Effector memory CD8-positive, alpha-beta T cell (primary cell): Measurements from ENCODE around the gene EIF4G3.
"Not testable (repeated sequence)": the region's sequence is repeated elsewhere in the genome, so short reads cannot be mapped to it uniquely, and the experiment has no call there.

ENCODE experiments used
- ATAC-seq: fragments of 150-1000 bp; cut with Tn5 transposase; replicated peaks from 2 replicates; pipeline ENCODE4 v1.10.0; 2021; ENCODE audit warnings: mild to moderate bottlenecking, moderate library complexity
- DNase-seq, 3 experiments: peaks; one replicate each; pipeline ENCODE4 v3.0.0; 2021
- H3K27ac Mint-ChIP-seq, 2 donors: one replicate each; pipeline ENCODE4 v1.8.0; 2022; ENCODE audit warnings: mild to moderate bottlenecking in 2 of 2, mixed read lengths in 2 of 2, moderate library complexity in 2 of 2
- H3K27me3 Mint-ChIP-seq, 2 donors: one replicate each; pipeline ENCODE4 v1.8.0; 2022; ENCODE audit warnings: mixed read lengths in 2 of 2
- H3K36me3 Mint-ChIP-seq: one replicate; pipeline ENCODE4 v1.8.0; 2022; ENCODE audit warnings: mild to moderate bottlenecking, moderate library complexity, mixed read lengths; ENCODE audit not compliant: insufficient read depth
- H3K4me1 Mint-ChIP-seq, 2 donors: one replicate each; pipeline ENCODE4 v1.8.0; 2022; ENCODE audit warnings: low read depth in 2 of 2, mixed read lengths in 2 of 2
- H3K4me3 Mint-ChIP-seq, 2 donors: one replicate each; pipeline ENCODE4 v1.8.0; 2022; ENCODE audit warnings: mild to moderate bottlenecking in 2 of 2, mixed read lengths in 2 of 2, moderate library complexity in 2 of 2
- H3K9me3 Mint-ChIP-seq, 2 donors: one replicate each; pipeline ENCODE4 v1.8.0; 2022; ENCODE audit warnings: mixed read lengths in 2 of 2

The EIF4G3 gene

GRCh38 chr1:21100481-21100921, 76.2 kb downstream of the EIF4G3 start:
- Mint-ChIP-seq H3K27ac (no peak overlapping the region), H3K4me1 (peaks cover 0 to 11% of the 10 kb centered on the region in 2 donors), H3K36me3 (peaks cover 4% of the 10 kb centered on the region), H3K4me3 (no peak overlapping the region), H3K27me3 (no peaks in the 10 kb centered on the region), H3K9me3 (no peaks in the 10 kb centered on the region)
- ATAC-seq (no peak), DNase-seq (no peak)

GRCh38 chr1:21099869-21100131, 76.9 kb downstream of the EIF4G3 start:
- ATAC-seq (no peak), DNase-seq (no peak)
- Mint-ChIP-seq H3K27ac (no peak overlapping the region), H3K9me3 (no peaks in the 10 kb centered on the region), H3K27me3 (no peaks in the 10 kb centered on the region), H3K4me1 (peaks cover 0 to 11% of the 10 kb centered on the region in 2 donors), H3K36me3 (peaks cover 1% of the 10 kb centered on the region), H3K4me3 (no peak overlapping the region)

DNA sequence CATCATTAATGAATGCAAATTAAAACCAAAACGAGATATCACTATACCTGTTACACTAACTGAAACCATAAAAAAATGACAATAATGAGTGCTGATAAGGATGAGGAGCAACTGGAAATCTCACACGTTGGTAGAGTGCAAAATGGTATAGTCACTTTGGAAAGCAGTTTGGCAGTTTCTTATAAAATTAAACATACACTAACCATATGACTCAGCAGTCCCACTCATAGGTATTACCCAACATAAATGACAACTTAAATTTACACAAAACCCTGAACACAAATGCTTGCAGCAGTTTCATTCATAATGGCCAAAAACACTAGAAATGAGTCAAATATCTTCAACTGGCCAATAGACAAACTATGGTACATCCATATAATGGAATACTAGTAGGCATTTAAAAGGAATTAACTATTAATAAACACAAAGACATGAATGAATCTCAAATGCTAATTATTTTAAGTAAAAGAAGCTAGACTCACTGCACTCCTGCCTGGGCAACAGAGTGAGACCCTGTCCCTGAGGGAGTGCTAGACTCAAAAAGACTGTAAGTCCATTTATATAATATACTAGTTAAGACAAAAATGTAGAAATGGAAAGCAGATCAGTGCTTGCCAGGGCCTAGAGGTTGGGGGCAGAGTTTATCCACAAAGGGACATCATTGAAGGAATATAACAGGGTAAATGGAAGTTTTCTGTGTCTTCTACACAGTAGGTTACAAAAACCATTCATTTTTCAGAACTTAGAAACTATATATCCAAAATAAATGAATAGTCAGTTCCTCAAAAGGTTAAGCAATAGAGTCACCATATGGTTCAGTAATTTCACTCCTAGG, 77.4 kb downstream of the EIF4G3 start:
- peaks cover 0 to 11% of the 10 kb centered on the region in 2 donors for H3K4me1 Mint-ChIP-seq
- ATAC-seq (no peak), DNase-seq (no peak)
- H3K36me3 Mint-ChIP-seq, result peaks cover 2% of the 10 kb centered on the region
- H3K9me3 Mint-ChIP-seq, result no peaks in the 10 kb centered on the region
- H3K4me3 Mint-ChIP-seq, result no peak overlapping the region
- H3K27me3 Mint-ChIP-seq, result no peaks in the 10 kb centered on the region
- H3K27ac Mint-ChIP-seq, result peak overlapping the region in 1 of 2 donors; percentile 74

DNA sequence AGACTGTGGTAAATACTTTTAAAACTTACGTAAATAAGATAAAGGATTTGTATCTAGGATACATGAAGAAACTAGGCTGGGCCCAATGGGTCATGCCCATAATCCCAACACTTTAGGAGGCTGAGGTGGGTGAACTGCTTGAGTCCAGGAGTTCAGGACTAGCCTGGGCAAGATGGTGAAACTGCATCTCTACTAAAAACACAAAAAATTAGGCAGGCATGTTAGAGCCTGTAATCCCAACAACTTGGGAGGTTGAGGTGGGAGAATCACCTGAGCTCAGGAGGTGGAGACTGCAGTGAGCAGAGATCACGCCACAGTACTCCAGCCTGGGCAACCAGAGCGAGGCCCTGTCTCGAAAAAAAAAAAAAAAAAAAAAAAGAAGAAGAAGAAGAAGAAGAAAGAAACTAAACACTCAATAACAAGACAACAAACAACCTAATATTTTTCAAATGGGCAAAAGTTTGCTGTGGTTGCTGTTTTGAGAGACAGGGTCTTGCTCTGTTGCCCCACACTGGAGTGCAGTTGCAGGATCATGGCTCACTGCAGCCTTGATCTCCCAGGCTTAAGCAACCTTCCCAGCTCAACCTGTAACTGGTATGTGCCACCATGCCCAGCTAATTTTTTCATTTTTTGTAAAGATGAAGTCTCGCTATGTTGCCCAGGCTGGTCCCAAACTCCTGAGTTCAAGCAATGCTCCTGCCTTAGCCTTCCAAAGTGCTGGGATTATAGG, 78.3 kb downstream of the EIF4G3 start:
- peaks cover 2% of the 10 kb centered on the region for H3K36me3 Mint-ChIP-seq
- ATAC-seq (no peak), DNase-seq (no peak)
- H3K27me3 Mint-ChIP-seq, result no peaks in the 10 kb centered on the region
- H3K4me3 Mint-ChIP-seq, result no peak overlapping the region
- H3K9me3 Mint-ChIP-seq, result no peaks in the 10 kb centered on the region
- peaks cover 0 to 11% of the 10 kb centered on the region in 2 donors for H3K4me1 Mint-ChIP-seq
- peak overlapping the region in 1 of 2 donors; percentile 74 for H3K27ac Mint-ChIP-seq

DNA sequence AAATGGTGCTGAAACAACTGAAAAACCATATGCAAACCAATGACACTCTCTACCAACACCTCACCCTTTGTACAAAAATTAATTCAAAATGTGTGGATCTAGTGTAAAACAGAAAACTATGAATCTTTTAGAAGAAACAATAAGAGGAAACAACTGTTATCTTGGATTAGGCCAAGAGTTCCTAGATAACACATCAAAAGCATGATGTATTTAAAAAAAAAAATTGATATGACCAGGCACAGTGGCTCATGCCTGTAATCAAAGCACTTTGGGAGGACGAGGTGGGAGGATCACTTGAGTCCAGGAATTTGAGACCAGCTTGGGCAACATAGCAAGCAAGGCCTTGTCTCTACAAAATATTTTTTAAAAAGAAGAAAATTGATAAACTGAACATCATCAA, 79.0 kb downstream of the EIF4G3 start:
- peaks cover 0 to 11% of the 10 kb centered on the region in 2 donors for H3K4me1 Mint-ChIP-seq
- DNase-seq (no peak), ATAC-seq (no peak)
- H3K4me3 Mint-ChIP-seq, result no peak overlapping the region
- no peak overlapping the region for H3K27ac Mint-ChIP-seq
- H3K36me3 Mint-ChIP-seq, result peaks cover 2% of the 10 kb centered on the region
- H3K27me3 Mint-ChIP-seq, result no peaks in the 10 kb centered on the region
- H3K9me3 Mint-ChIP-seq, result no peaks in the 10 kb centered on the region

- DNase-seq, result no peak
- ATAC-seq, result no peak
- H3K27ac Mint-ChIP-seq, result no peak overlapping the region
- H3K4me3 Mint-ChIP-seq, result no peak overlapping the region
- H3K9me3 Mint-ChIP-seq, result no peaks in the 10 kb centered on the region
- no peaks in the 10 kb centered on the region for H3K27me3 Mint-ChIP-seq
- peaks cover 2% of the 10 kb centered on the region for H3K36me3 Mint-ChIP-seq
- peaks cover 0 to 16% of the 10 kb centered on the region in 2 donors for H3K4me1 Mint-ChIP-seq
Observed at GRCh38 chr1:21095976-21096375, 80.7 kb downstream of the EIF4G3 start.

GRCh38 chr1:21094282-21094681, 82.4 kb downstream of the EIF4G3 start:
- not testable (repeated sequence) for DNase-seq, H3K9me3 Mint-ChIP-seq, H3K4me3 Mint-ChIP-seq, H3K27ac Mint-ChIP-seq, H3K27me3 Mint-ChIP-seq, H3K36me3 Mint-ChIP-seq, ATAC-seq
- peaks cover 3 to 16% of the 10 kb centered on the region in 2 donors for H3K4me1 Mint-ChIP-seq

- not testable (repeated sequence) for H3K4me3 Mint-ChIP-seq, ATAC-seq, DNase-seq, H3K27ac Mint-ChIP-seq, H3K9me3 Mint-ChIP-seq, H3K27me3 Mint-ChIP-seq, H3K36me3 Mint-ChIP-seq
- H3K4me1 Mint-ChIP-seq, result peaks cover 3 to 10% of the 10 kb centered on the region in 2 donors
Observed at GRCh38 chr1:21093271-21093958, 83.3 kb downstream of the EIF4G3 start.

DNA sequence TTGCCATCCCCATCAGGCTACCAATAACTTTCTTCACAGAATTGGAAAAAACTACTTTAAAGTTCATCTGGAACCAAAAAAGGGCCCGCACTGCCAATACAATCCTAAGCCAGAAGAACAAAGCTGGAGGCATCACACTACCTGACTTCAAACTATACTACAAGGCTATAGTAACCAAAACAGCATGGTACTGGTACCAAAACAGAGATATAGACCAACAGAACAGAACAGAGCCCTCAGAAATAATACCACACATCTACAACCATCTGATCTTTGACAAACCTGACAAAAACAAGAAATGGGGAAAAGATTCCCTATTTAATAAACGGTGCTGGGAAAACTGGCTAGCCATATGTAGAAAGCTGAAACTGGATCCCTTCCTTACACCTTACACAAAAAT, 84.2 kb downstream of the EIF4G3 start:
- peaks cover 3 to 10% of the 10 kb centered on the region in 2 donors for H3K4me1 Mint-ChIP-seq
- DNase-seq, H3K27me3 Mint-ChIP-seq, H3K36me3 Mint-ChIP-seq, H3K4me3 Mint-ChIP-seq, H3K9me3 Mint-ChIP-seq, ATAC-seq, H3K27ac Mint-ChIP-seq: not testable (repeated sequence)

DNA sequence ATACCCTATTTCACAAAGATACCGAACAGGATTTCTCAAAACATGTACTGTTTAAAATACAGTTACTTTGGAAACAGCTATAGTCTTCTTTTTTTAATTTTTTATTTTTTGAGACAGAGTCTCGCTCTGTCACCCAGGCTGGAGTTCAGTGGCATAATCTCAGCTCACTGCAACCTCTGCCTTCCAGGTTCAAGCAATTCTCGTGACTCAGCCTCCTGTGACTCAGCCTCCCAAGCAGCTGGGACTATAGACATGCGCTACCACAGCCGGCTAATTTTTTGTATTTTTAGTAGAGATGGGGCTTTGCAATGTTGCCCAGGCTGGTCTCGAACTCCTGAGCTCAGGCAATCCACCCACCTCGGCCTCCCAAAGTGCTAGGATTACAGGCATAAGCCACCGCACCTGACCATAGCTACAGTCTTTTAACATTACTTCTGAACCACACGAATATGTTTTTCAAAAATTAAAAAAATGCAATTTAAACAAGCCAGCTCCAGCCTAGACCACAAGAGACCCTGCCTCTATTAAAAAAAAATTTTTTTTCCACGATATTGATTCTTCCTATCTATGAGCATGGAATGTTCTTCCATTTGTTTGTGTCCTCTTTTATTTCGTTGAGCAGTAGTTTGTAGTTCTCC, 85.5 kb downstream of the EIF4G3 start:
- not testable (repeated sequence) for H3K27me3 Mint-ChIP-seq, H3K27ac Mint-ChIP-seq, H3K36me3 Mint-ChIP-seq, H3K4me3 Mint-ChIP-seq, H3K9me3 Mint-ChIP-seq, DNase-seq, ATAC-seq
- peaks cover 5 to 10% of the 10 kb centered on the region in 2 donors for H3K4me1 Mint-ChIP-seq

GRCh38 chr1:21090463-21090862, 86.2 kb downstream of the EIF4G3 start:
- ATAC-seq (no peak), DNase-seq (no peak)
- H3K4me3 Mint-ChIP-seq, result no peak overlapping the region

GRCh38 chr1:21089731-21090130, 87.0 kb downstream of the EIF4G3 start:
- H3K9me3 Mint-ChIP-seq, result no peaks in the 10 kb centered on the region
- peaks cover 5 to 10% of the 10 kb centered on the region in 2 donors for H3K4me1 Mint-ChIP-seq
- H3K4me3 Mint-ChIP-seq, result no peak overlapping the region
- peaks cover 5% of the 10 kb centered on the region for H3K36me3 Mint-ChIP-seq
- DNase-seq (no peak), ATAC-seq (no peak)
- H3K27ac Mint-ChIP-seq, result no peak overlapping the region
- H3K27me3 Mint-ChIP-seq, result no peaks in the 10 kb centered on the region

More at GRCh38 chr1:21090463-21090862, 86.2 kb downstream of the EIF4G3 start:
- Mint-ChIP-seq H3K27me3 (no peaks in the 10 kb centered on the region), H3K36me3 (peaks cover 7% of the 10 kb centered on the region), H3K9me3 (no peaks in the 10 kb centered on the region), H3K4me1 (peaks cover 5 to 10% of the 10 kb centered on the region in 2 donors), H3K27ac (no peak overlapping the region)

DNA sequence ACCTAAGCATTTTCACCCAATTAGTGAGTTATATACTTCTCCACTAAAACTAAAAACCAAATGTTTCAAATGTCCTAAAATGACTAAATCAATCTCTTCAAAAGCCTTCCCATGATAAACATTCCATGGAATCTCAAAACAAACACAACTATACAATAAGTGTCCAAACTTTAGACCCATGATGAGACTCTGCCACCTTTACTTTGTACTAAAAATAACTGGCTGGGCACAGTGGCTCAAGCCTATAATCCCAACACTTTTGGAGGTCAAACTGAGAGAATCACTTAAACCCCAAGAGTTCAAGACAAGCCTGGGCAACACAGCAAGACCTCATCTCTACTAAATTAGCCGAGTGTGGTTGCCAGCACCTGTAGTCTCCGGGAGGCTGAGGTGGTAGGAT, 87.4 kb downstream of the EIF4G3 start:
- DNase-seq (no peak), ATAC-seq (no peak)
- peaks cover 5% of the 10 kb centered on the region for H3K36me3 Mint-ChIP-seq
- no peak overlapping the region for H3K27ac Mint-ChIP-seq
- H3K9me3 Mint-ChIP-seq, result no peaks in the 10 kb centered on the region
- no peak overlapping the region for H3K4me3 Mint-ChIP-seq
- H3K4me1 Mint-ChIP-seq, result peaks cover 5 to 10% of the 10 kb centered on the region in 2 donors
- no peaks in the 10 kb centered on the region for H3K27me3 Mint-ChIP-seq
